Spinal cord (tissue), 10 donors: Measurements from ENCODE around the gene POMT2. TPM values are rescaled to one million over a fixed set of nuclear protein-coding genes. Genes with fewer than 3 reads are reported as not detected.

ENCODE experiments used
- DNase-seq, 6 donors: peaks; one replicate each; pipeline versions ENCODE4 v3.0.0 to v3.0.0-alpha.2; 2013 to 2015; ENCODE audit warnings: low spot score in 6 of 6, low read depth in 4 of 6
- H3K27ac ChIP-seq: one replicate; pipeline ENCODE4 v1.5.1; 2013; ENCODE audit warnings: low read depth, low read length, control low read depth
- H3K27me3 ChIP-seq: one replicate; pipeline ENCODE4 v1.6.1; 2013; ENCODE audit warnings: low read length; ENCODE audit not compliant: control insufficient read depth, insufficient read depth
- H3K36me3 ChIP-seq: one replicate; pipeline ENCODE4 v1.6.1; 2013; ENCODE audit warnings: low read length; ENCODE audit not compliant: control insufficient read depth, insufficient read depth
- H3K4me1 ChIP-seq: one replicate; pipeline ENCODE4 v1.6.1; 2013; ENCODE audit warnings: low read length; ENCODE audit not compliant: control insufficient read depth, insufficient read depth
- H3K4me3 ChIP-seq: one replicate; pipeline ENCODE4 v1.5.1; 2013; ENCODE audit warnings: low read depth, low read length, control low read depth
- H3K9me3 ChIP-seq: one replicate; pipeline ENCODE4 v1.6.1; 2013; ENCODE audit warnings: low read length; ENCODE audit not compliant: control insufficient read depth, insufficient read depth
- WGBS: methylation state at CpG from one replicate; pipeline ENCODE4 v1.1.5; 2013; ENCODE audit warnings: missing lambda C conversion rate; ENCODE audit not compliant: insufficient coverage; 5-methylcytosine and 5-hydroxymethylcytosine counted together
- polyA plus RNA-seq, 2 donors: library from polyadenylated mRNA; unstranded; fragments of 120-200 nt; gene quantifications; one replicate each; pipeline ENCODE4 v1.2.1, GENCODE V29; 2013; ENCODE audit not compliant: insufficient read length in 2 of 2
- total RNA-seq, 2 donors: library from RNA; depleted of rRNA in 1 of 2; stranded (reverse); fragments of 120-200 nt in 1 of 2; fragments of >200 nt in 1 of 2; gene quantifications; one replicate each; pipeline versions ENCODE4 v1.2.3 to v1.2.4, GENCODE V29; 2013 to 2014
- donor health status: healthy.

POMT2 gene
- total and polyA plus RNA-seq, 4 donors, result 19.9 to 55.7 (median 31.2) TPM

DNA sequence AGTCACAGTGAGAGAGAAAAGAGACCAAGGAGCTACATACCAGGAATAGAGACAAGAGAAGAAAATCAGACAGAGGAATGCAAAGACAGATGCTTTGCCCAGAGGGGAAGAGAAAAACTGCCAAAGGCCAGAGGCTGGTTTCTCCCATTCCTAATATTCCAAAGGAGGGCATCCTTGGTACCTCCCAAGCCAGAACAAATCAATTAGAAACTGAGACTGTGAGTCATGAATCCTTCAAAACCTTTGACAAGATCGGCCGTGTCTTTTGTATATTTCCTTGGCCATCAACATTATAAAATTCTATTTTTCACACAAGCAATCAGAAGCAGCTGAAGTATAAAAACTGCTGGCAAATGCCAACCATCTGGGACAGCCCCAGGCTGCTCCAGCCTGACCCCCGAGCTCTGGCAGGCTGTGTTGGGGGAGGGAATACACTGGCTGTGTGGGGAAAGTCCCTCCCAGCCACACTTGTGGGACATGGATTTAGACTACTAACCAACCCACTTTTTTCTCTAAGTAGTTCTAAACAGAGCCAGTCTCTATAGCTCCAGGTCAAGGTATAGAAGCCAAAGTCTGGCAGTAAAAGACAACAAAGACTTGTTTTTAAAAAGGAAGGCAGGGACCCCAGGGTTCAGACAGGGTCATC lies 13.7 kb downstream of the POMT2 start:
- 21% methylated on average over 2 of the region's 3 CpGs for WGBS
- peaks cover 35% of the 10 kb centered on the region for H3K4me1 ChIP-seq
- peak in 2 of 6 donors; percentile 35 to 74 for DNase-seq

GRCh38 chr14:77306416-77306815 lies 14.3 kb downstream of the POMT2 start:
- WGBS, result 41% methylated on average over 2 of the region's 3 CpGs
- peaks cover 40% of the 10 kb centered on the region for H3K4me1 ChIP-seq
- H3K36me3 ChIP-seq, result no peaks in the 10 kb centered on the region
- no peaks in the 10 kb centered on the region for H3K27me3 ChIP-seq
- H3K27ac ChIP-seq, result peak overlapping the region; percentile 96
- no peak overlapping the region for H3K4me3 ChIP-seq
- DNase-seq, result peak in 4 of 6 donors; percentile 67 to 91 (median 77)
- no peaks in the 10 kb centered on the region for H3K9me3 ChIP-seq

More for the DNA sequence above, 13.7 kb downstream of the POMT2 start:
- H3K27ac ChIP-seq, result peak overlapping the region; percentile 96
- no peaks in the 10 kb centered on the region for H3K27me3 ChIP-seq
- H3K4me3 ChIP-seq, result no peak overlapping the region
- H3K36me3 ChIP-seq, result no peaks in the 10 kb centered on the region
- H3K9me3 ChIP-seq, result no peaks in the 10 kb centered on the region

DNA sequence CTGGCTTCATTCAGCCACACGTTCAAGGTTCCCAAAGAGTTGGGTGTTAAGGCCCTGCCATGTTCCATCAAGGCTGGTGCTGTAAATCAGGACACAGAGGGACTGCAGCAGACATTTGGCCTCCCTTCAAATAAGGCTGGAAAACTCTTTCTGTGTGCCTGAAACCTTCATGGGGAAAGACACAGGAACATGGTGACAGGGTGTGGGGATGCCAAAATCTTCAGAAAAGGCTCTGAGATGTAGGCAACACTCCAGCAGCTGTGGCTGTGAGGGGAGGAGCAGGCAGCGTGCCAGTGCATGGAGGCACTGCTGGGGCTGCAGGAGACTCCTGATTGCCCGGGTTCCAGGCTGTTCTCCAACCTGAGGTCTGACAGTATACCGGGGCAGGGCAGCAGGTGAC lies 15.0 kb downstream of the POMT2 start:
- Histone ChIP-seq H3K36me3 (peaks cover 3% of the 10 kb centered on the region), H3K4me1 (peaks cover 47% of the 10 kb centered on the region), H3K9me3 (no peaks in the 10 kb centered on the region), H3K4me3 (no peak overlapping the region), H3K27me3 (no peaks in the 10 kb centered on the region), H3K27ac (peak overlapping the region; percentile 96)
- peak in 4 of 6 donors; percentile 68 to 93 (median 74) for DNase-seq
- 49% methylated on average over 4 of the region's 4 CpGs for WGBS

DNA sequence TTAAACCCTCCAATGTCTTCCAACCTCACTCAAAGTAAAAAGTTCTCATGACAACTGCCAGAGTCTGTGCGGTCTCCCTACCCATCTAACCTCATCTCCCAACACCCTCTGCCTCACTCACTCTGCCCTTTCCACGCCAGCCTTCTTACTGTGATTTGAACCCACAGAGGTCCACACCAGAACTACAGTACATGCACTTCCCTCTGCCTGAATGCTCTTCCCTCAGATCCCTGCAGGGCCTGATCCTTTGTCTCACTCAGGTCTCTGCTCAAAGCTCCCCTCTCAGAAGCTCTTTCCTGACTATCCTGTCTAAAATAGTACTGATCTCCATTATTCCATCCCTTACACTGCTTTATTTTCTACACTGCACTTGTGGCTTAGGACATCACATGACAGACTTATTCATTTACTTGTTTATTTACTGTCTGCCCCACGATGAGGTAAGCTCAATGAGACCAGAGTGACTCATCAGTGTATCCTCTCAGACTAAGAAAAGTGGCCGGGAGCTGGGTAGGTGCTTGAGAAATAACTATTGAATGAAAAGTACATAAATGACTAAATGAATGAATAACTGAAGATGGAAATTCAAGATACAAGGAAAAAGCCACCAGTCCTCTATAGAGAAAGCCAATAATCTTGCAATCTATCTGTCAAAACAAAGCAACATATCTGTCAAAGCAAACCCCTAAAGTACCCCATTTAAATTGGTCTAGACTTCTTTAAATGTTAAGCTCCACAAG lies 17.1 kb downstream of the POMT2 start:
- Histone ChIP-seq H3K36me3 (peaks cover 17% of the 10 kb centered on the region), H3K9me3 (no peaks in the 10 kb centered on the region), H3K27ac (peak overlapping the region; percentile 30), H3K4me3 (no peak overlapping the region), H3K27me3 (no peaks in the 10 kb centered on the region), H3K4me1 (peaks cover 40% of the 10 kb centered on the region)
- WGBS, result 85% methylated on average over 2 of the region's 4 CpGs
- no peak for DNase-seq

- Histone ChIP-seq H3K27ac (peak overlapping the region; percentile 30), H3K9me3 (no peaks in the 10 kb centered on the region), H3K4me1 (peaks cover 34% of the 10 kb centered on the region), H3K4me3 (no peak overlapping the region), H3K36me3 (peaks cover 24% of the 10 kb centered on the region), H3K27me3 (no peaks in the 10 kb centered on the region)
- DNase-seq, result no peak
- 100% methylated on average over 4 of the region's 5 CpGs for WGBS
Observed at GRCh38 chr14:77302926-77303325, 17.8 kb downstream of the POMT2 start.

GRCh38 chr14:77301103-77301502 lies 19.6 kb downstream of the POMT2 start:
- Histone ChIP-seq H3K4me3 (peak overlapping the region; percentile 1), H3K27ac (peak overlapping the region; percentile 74), H3K4me1 (peaks cover 23% of the 10 kb centered on the region), H3K36me3 (peaks cover 38% of the 10 kb centered on the region), H3K27me3 (no peaks in the 10 kb centered on the region), H3K9me3 (no peaks in the 10 kb centered on the region)
- DNase-seq, result peak in 5 of 6 donors; percentile 72 to 94 (median 80)
- whole genome bisulfite sequencing, result 25% methylated on average over 10 of the region's 10 CpGs

GRCh38 chr14:77299771-77300170 lies 20.9 kb downstream of the POMT2 start:
- Histone ChIP-seq H3K9me3 (no peaks in the 10 kb centered on the region), H3K27me3 (no peaks in the 10 kb centered on the region), H3K27ac (no peak overlapping the region), H3K36me3 (peaks cover 45% of the 10 kb centered on the region), H3K4me3 (no peak overlapping the region), H3K4me1 (peaks cover 17% of the 10 kb centered on the region)
- no peak for DNase-seq
- WGBS, result 98% methylated on average over 4 of the region's 4 CpGs

DNA sequence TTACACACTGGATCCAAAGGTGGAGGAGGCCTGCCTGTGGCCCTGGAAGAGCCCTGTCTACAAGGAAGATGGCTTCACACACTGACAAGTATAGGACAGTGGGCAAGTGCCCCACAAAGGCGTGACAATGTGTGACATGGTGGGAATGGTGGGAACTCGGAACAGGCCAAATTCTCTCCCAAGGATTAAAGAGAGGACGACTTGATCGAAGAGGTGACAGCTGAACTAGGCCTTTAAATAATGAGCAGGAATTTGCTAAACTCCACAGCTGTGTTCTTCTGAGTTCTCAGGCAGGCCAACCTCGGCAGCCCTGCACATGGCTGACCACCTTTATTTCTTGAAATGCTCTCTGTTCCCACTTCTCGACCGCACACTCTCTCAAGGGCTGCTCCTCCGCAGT lies 23.8 kb downstream of the POMT2 start:
- peaks cover 17% of the 10 kb centered on the region for H3K4me1 ChIP-seq
- H3K27ac ChIP-seq, result no peak overlapping the region
- no peaks in the 10 kb centered on the region for H3K9me3 ChIP-seq
- WGBS, result 63% methylated on average over 8 of the region's 8 CpGs
- H3K36me3 ChIP-seq, result peaks cover 45% of the 10 kb centered on the region
- H3K27me3 ChIP-seq, result no peaks in the 10 kb centered on the region
- no peak for DNase-seq
- H3K4me3 ChIP-seq, result no peak overlapping the region

GRCh38 chr14:77296155-77296554 lies 24.5 kb downstream of the POMT2 start:
- Histone ChIP-seq H3K36me3 (peaks cover 50% of the 10 kb centered on the region), H3K9me3 (no peaks in the 10 kb centered on the region), H3K4me1 (peaks cover 10% of the 10 kb centered on the region), H3K4me3 (no peak overlapping the region), H3K27me3 (no peaks in the 10 kb centered on the region), H3K27ac (no peak overlapping the region)
- WGBS, result 53% methylated on average over 9 of the region's 13 CpGs
- no peak for DNase-seq

GRCh38 chr14:77290705-77291104 lies 30.0 kb downstream of the POMT2 start:
- H3K4me1 ChIP-seq, result no peaks in the 10 kb centered on the region
- 93% methylated on average over 2 of the region's 4 CpGs for WGBS
- H3K4me3 ChIP-seq, result no peak overlapping the region
- H3K36me3 ChIP-seq, result peaks cover 28% of the 10 kb centered on the region
- H3K27me3 ChIP-seq, result no peaks in the 10 kb centered on the region
- DNase-seq, result no peak
- H3K27ac ChIP-seq, result no peak overlapping the region
- no peaks in the 10 kb centered on the region for H3K9me3 ChIP-seq
